K562 (cell line): Measurements from ENCODE around the gene CCDC34. TPM values are rescaled to one million over a fixed set of nuclear protein-coding genes. Genes with fewer than 3 reads are reported as not detected.

ENCODE experiments used
- ATAC-seq: fragments of 200-7000 bp; cut with Tn5 transposase; 3 replicates; pipeline ENCODE4 v1.9.1; 2020; ENCODE audit warnings: moderate library complexity
- BruUV-seq: library from RNA; stranded (reverse); fragments of 400-500 nt; replicated peaks from 2 replicates; lab custom pipeline; 2021; lab: Mats Ljungman, UMichigan
- CTCF ChIA-PET: fragments of 300-600 bp; formaldehyde crosslinking; extraction: SDS; loops from one replicate; lab custom pipeline; 2021; ENCODE audit warnings: low intra/inter-chr PET ratio; lab: Yijun Ruan, JAX
- POLR2A ChIA-PET: fragments of 300-600, 350-650 bp; sonication (Branson Sonifier 250); formaldehyde crosslinking; extraction: SDS; loops from one replicate; lab custom pipeline; 2021; ENCODE audit warnings: antibody characterized with exemption, inconsistent platforms; lab: Yijun Ruan, JAX
- DNase-seq, 4 experiments: peaks; one replicate each; pipeline versions ENCODE4 v3.0.0 to v3.0.0-alpha.2; 2011 to 2018; ENCODE audit warnings: low spot score in 3 of 4, mixed read lengths in 3 of 4; ENCODE audit errors: extremely low read depth in 1 of 4
- FAIRE-seq: peaks from 2 replicates; lab custom pipeline; 2011; peaks lifted over from hg19 to GRCh38; lab: Jason Lieb, UNC
- H2AFZ ChIP-seq: 2 replicates; pipeline ENCODE4 v1.6.0; 2011; ENCODE audit warnings: low read depth, low read length, control low read depth, inconsistent platforms
- H3K27ac ChIP-seq: fragments of 200-600 bp; 3 replicates; pipeline ENCODE4 v1.8.0; 2011; ENCODE audit warnings: low read depth, mild to moderate bottlenecking, control low read depth, inconsistent platforms, low read length, moderate library complexity, mixed read lengths; ENCODE audit errors: extremely low read depth
- H3K27me3 ChIP-seq, 2 experiments: fragments of 300-600 bp in 1 of 2; 2 replicates in 1 of 2; 3 replicates in 1 of 2; pipeline versions ENCODE4 v1.6.0 to v1.8.0; 2011; ENCODE audit warnings: inconsistent platforms in 2 of 2, low read length in 2 of 2, mild to moderate bottlenecking in 1 of 2, mixed read lengths in 1 of 2, moderate library complexity in 1 of 2; ENCODE audit not compliant: control insufficient read depth in 2 of 2, insufficient read depth in 2 of 2
- H3K36me3 ChIP-seq: fragments of 300-600 bp; 3 replicates; pipeline ENCODE4 v1.8.0; 2011; ENCODE audit warnings: mild to moderate bottlenecking, low read length, inconsistent platforms; ENCODE audit not compliant: control insufficient read depth, insufficient read depth
- H3K4me1 ChIP-seq, 2 experiments: fragments of 200-600 bp in 1 of 2; replicated peaks in 1 of 2; 2 replicates in 1 of 2; 3 replicates in 1 of 2; pipeline versions ENCODE4 v1.5.1 to v1.8.0; 2011; ENCODE audit warnings: inconsistent platforms in 2 of 2, low read length in 2 of 2, mild to moderate bottlenecking in 1 of 2, mixed read lengths in 1 of 2, moderate library complexity in 1 of 2; ENCODE audit not compliant: control insufficient read depth in 2 of 2, insufficient read depth in 2 of 2
- H3K4me2 ChIP-seq: 2 replicates; pipeline ENCODE4 v1.6.1; 2011; ENCODE audit warnings: low read length, control low read depth, inconsistent platforms, mixed read lengths; ENCODE audit not compliant: insufficient read depth
- H3K4me3 ChIP-seq: fragments of 200-600 bp; sonication (generic), shearing (Covaris generic); 2 replicates; pipeline ENCODE4 v1.5.1; 2016; ENCODE audit warnings: control low read depth, inconsistent platforms
- H3K79me2 ChIP-seq: fragments of 200-600 bp; 3 replicates; pipeline ENCODE4 v1.8.0; 2011; ENCODE audit warnings: low read length, inconsistent platforms; ENCODE audit not compliant: control insufficient read depth, insufficient read depth
- H3K9ac ChIP-seq, 2 experiments: 2 replicates each; pipeline versions ENCODE4 v1.6.0 to v1.6.1; 2011; ENCODE audit warnings: low read depth in 2 of 2, low read length in 2 of 2, control low read depth in 1 of 2, inconsistent platforms in 1 of 2, mild to moderate bottlenecking in 1 of 2, mixed read lengths in 1 of 2; ENCODE audit not compliant: insufficient read depth in 1 of 2
- H3K9me1 ChIP-seq: one replicate; pipeline ENCODE4 v1.6.0; 2011; ENCODE audit warnings: inconsistent platforms, mild to moderate bottlenecking, low read length, moderate library complexity; ENCODE audit not compliant: control insufficient read depth, insufficient read depth
- H3K9me3 ChIP-seq: replicated peaks from 2 replicates; pipeline ENCODE4 v1.5.1; 2011; ENCODE audit warnings: low read depth, low read length, inconsistent platforms; ENCODE audit not compliant: control insufficient read depth, insufficient read depth
- H4K20me1 ChIP-seq: replicated peaks from 2 replicates; pipeline ENCODE4 v1.6.1; 2011; ENCODE audit warnings: low read length, inconsistent platforms, mixed read lengths; ENCODE audit not compliant: control insufficient read depth, insufficient read depth
- C11orf30 ChIP-seq: fragments of 450-650 bp; IDR thresholded peaks from 2 replicates; pipeline ENCODE4 v1.6.1; 2016; ENCODE audit warnings: low read depth, mild to moderate bottlenecking
- IRF9 ChIP-seq: fragments of 450-650 bp; IDR thresholded peaks from 2 replicates; pipeline ENCODE4 v1.6.1; 2016; ENCODE audit warnings: missing biosample characterization, missing genetic modification characterization
- MAFF ChIP-seq: IDR thresholded peaks from 2 replicates; pipeline ENCODE4 v1.6.1; 2012; ENCODE audit warnings: low read length, improper control_type of control experiment
- MAFG ChIP-seq: fragments of 450-650 bp; conservative IDR thresholded peaks from 2 replicates; pipeline ENCODE4 v1.6.1; 2016; ENCODE audit warnings: missing genetic modification characterization, missing compliant biosample characterization
- MAFK ChIP-seq: IDR thresholded peaks from 2 replicates; pipeline ENCODE4 v1.6.1; 2011; ENCODE audit warnings: low read length, improper control_type of control experiment
- SMARCC2 ChIP-seq: fragments of 450-650 bp; IDR thresholded peaks from 2 replicates; pipeline ENCODE4 v1.6.1; 2017; ENCODE audit warnings: antibody characterized with exemption, moderate library complexity, mild to moderate bottlenecking, low read depth
- ZNF316 ChIP-seq: fragments of 450-650 bp; IDR thresholded peaks from 2 replicates; pipeline ENCODE4 v1.6.1; 2016
- ZNF583 ChIP-seq: fragments of 250-450 bp; sonication (Bioruptor Pico); IDR thresholded peaks from 2 replicates; pipeline ENCODE4 v1.4.0; 2020
- in situ Hi-C: fragments of 300-500 bp; cut with MboI; formaldehyde crosslinking; loops from 4 replicates; pipeline ENCODE4 v1.15.0; 2018; ENCODE audit warnings: inconsistent platforms, mixed read lengths
- intact Hi-C: fragments of 100-400 bp; cut with micrococcal nuclease; formaldehyde crosslinking; loops from 2 replicates; pipeline ENCODE4 v1.14.2; 2022
- polyA plus RNA-seq, 8 experiments: library from polyadenylated mRNA; depleted of rRNA in 4 of 8; stranded (reverse) in 5 of 8; unstranded in 3 of 8; fragments of >200 nt; fragmentation: Nextera tagmentation in 2 of 8; fragmentation: Illumina TruSeq in 1 of 8; extraction: Ambion mirVana in 2 of 8; extraction: Trizol in 1 of 8; gene quantifications; 2 replicates each; pipeline versions ENCODE4 v1.2.1 to v1.2.3, GENCODE V29; 2011 to 2014; ENCODE audit warnings: inconsistent platforms in 1 of 8, missing spikeins in 1 of 8
- total RNA-seq, 7 experiments: library from RNA; depleted of rRNA in 6 of 7; stranded (reverse); fragments of >200 nt in 6 of 7; fragmentation: Illumina TruSeq in 2 of 7; extraction: Trizol in 2 of 7; gene quantifications; 2 replicates each; pipeline versions ENCODE4 v1.2.1 to v1.2.3, GENCODE V29; 2011 to 2021; ENCODE audit warnings: low replicate concordance in 1 of 7

Gene CCDC34
- total and polyA plus RNA-seq, 9 of the 15 experiments (the other 6 are each of a cell fraction or from before 2014, with no cell fraction given), result 6.2 to 42.0 (median 15.7) TPM

- no peaks in the 10 kb centered on the region; the same call in 2 of the 3 replicates for H3K36me3 ChIP-seq
- in situ Hi-C loops, result loop anchor here (5.0 kb wide), 1 partner anchor 51 kb away; no protein-coding TSS in a partner anchor
These were observed 8.5 kb upstream of the CCDC34 start for GRCh38 chr11:27371489-27371888.

More at GRCh38 chr11:27371489-27371888, 8.5 kb upstream of the CCDC34 start:
- ATAC-seq, result no peak
- H3K4me1 ChIP-seq, result peaks cover 14 to 34% of the 10 kb centered on the region in 2 experiments; a peak in 4 of 5 replicates
- FAIRE-seq, result no peak
- no peaks in the 10 kb centered on the region for H3K9me3 ChIP-seq
- no TSS peak for BruUV-seq
- no peaks in the 10 kb centered on the region for H4K20me1 ChIP-seq
- H3K9ac ChIP-seq, result no peak overlapping the region
- TF ChIP-seq C11orf30, result peak; percentile 74
- no peak for TF ChIP-seq IRF9 (tag)
- no peak for TF ChIP-seq SMARCC2
- peak; percentile 60 for TF ChIP-seq MAFG (tag)
- TF ChIP-seq MAFF, result peak; percentile 64
- peak; percentile 85 for TF ChIP-seq ZNF316
- TF ChIP-seq ZNF583 (CRISPR knock-in tag), result no peak
- peak; percentile 67 for TF ChIP-seq MAFK
- no peaks in the 10 kb centered on the region for H3K79me2 ChIP-seq
- POLR2A ChIA-PET, result interaction anchor here (0.5 to 0.6 kb wide), 2 partner anchors 11 to 28 kb away, joined by 3 read pairs; no protein-coding TSS in a partner anchor
- H3K4me3 ChIP-seq, result no peak overlapping the region
- CTCF ChIA-PET, result no interaction called here
- no peaks in the 10 kb centered on the region for H3K27me3 ChIP-seq
- H3K4me2 ChIP-seq, result no peak overlapping the region
- intact Hi-C loops, result loop anchor here (5.0 kb wide), 1 partner anchor 101 kb away; the partner anchor contains the start of gene LGR4
- DNase-seq, result no peak
- no peaks in the 10 kb centered on the region for H3K9me1 ChIP-seq
- H3K27ac ChIP-seq, result no peak overlapping the region
- no peak overlapping the region for H2AFZ ChIP-seq
